ENCODE data around the gene SBNO1.
"Not testable (repeated sequence)": the region's sequence is repeated elsewhere in the genome, so short reads cannot be mapped to it uniquely, and the experiment has no call there.

The SBNO1 gene

GRCh38 chr12:123335490-123335889 lies 29.2 kb downstream of the SBNO1 start:
- H3K4me3 ChIP-seq (ENCODE audit: low read length): no peak overlapping the region
- no peak for TF ChIP-seq CTCF (conservative IDR thresholded peaks at IDR 0.05; ENCODE audit: low read depth, low read length)
- DNase-seq (ENCODE audit: low read depth): no peak

GRCh38 chr12:123329799-123330198 lies 34.8 kb downstream of the SBNO1 start:
- H3K4me3 ChIP-seq (ENCODE audit: low read length): no peak overlapping the region
- no peak for DNase-seq (ENCODE audit: low read depth)
- TF ChIP-seq CTCF (conservative IDR thresholded peaks at IDR 0.05; ENCODE audit: low read depth, low read length): no peak

- TF ChIP-seq CTCF (conservative IDR thresholded peaks at IDR 0.05; ENCODE audit: low read depth, low read length): no peak
- DNase-seq (ENCODE audit: low read depth): no peak
Measured at GRCh38 chr12:123319826-123320225, 44.8 kb downstream of the SBNO1 start.

GRCh38 chr12:123319273-123319672 lies 45.4 kb downstream of the SBNO1 start:
- H3K4me3 ChIP-seq (ENCODE audit: low read length): no peak overlapping the region
- TF ChIP-seq CTCF (conservative IDR thresholded peaks at IDR 0.05; ENCODE audit: low read depth, low read length): no peak
- no peak for DNase-seq (ENCODE audit: low read depth)

More at GRCh38 chr12:123319826-123320225, 44.8 kb downstream of the SBNO1 start:
- H3K4me3 ChIP-seq (ENCODE audit: low read length): no peak overlapping the region

- not testable (repeated sequence) for H3K4me3 ChIP-seq (ENCODE audit: low read length); DNase-seq (ENCODE audit: low read depth)
Measured at GRCh38 chr12:123313046-123313445, 51.6 kb downstream of the SBNO1 start.

- TF ChIP-seq CTCF (conservative IDR thresholded peaks at IDR 0.05; ENCODE audit: low read depth, low read length): no peak
- DNase-seq (ENCODE audit: low read depth): no peak
- H3K4me3 ChIP-seq (ENCODE audit: low read length): no peak overlapping the region
Measured at GRCh38 chr12:123306200-123306599, 58.4 kb downstream of the SBNO1 start.

GRCh38 chr12:123305136-123305535 lies 59.5 kb downstream of the SBNO1 start:
- no peak overlapping the region for H3K4me3 ChIP-seq (ENCODE audit: low read length)
- TF ChIP-seq CTCF (conservative IDR thresholded peaks at IDR 0.05; ENCODE audit: low read depth, low read length): no peak
- DNase-seq (ENCODE audit: low read depth): no peak

Measured in retinal pigment epithelial cell (primary cell).